Measurements from ENCODE around the gene GNG11. TPM values are rescaled to one million over a fixed set of nuclear protein-coding genes. Genes with fewer than 3 reads are reported as not detected.

GNG11 gene
- 395 and 576 TPM in 2 replicates for total RNA-seq

DNA sequence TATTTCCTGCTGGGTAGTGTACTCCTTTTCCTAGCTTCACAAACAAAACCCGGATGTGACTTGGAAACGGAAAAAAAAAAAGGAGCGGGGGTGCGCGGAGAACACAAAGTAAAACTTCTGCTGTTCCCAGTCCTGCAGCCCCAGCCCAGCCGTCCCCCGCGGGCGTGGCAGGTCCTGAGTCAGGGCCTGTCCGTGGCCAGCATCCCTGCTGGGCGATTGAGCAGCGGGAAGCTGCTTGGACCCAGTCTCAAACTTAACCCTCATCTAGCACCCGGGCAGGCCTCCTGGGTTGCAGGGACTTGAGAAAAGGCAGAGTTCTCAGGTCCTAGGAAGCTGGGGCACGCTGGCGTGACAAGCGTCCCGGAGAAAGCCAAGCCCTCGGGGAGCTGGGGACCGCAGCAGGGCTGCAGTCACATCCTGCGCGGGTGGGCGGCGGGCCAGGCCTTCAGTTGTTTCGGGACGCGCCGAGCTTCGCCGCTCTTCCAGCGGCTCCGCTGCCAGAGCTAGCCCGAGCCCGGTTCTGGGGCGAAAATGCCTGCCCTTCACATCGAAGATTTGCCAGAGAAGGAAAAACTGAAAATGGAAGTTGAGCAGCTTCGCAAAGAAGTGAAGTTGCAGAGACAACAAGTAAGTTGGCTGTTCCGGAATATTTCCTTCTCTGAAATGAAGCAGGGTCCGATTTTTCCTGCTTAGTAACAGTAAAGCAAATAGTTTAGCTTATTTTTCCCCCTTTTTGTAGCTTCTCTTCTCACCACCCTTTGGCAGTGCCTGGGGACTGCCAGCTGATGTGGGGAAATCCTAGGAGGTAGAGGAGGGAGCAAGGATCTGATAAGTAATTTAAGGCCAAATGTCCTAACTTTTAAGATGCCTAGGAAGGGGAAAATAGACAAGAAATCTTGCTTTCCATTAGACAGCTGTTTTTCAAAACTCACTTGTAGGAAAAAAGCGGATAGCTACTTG lies at the start of gene GNG11:
Gene GNG11 (plus strand): TSS at position 129 of the 960 bp plus-strand sequence. CDS start 403 bp downstream, at position 532.

DNA sequence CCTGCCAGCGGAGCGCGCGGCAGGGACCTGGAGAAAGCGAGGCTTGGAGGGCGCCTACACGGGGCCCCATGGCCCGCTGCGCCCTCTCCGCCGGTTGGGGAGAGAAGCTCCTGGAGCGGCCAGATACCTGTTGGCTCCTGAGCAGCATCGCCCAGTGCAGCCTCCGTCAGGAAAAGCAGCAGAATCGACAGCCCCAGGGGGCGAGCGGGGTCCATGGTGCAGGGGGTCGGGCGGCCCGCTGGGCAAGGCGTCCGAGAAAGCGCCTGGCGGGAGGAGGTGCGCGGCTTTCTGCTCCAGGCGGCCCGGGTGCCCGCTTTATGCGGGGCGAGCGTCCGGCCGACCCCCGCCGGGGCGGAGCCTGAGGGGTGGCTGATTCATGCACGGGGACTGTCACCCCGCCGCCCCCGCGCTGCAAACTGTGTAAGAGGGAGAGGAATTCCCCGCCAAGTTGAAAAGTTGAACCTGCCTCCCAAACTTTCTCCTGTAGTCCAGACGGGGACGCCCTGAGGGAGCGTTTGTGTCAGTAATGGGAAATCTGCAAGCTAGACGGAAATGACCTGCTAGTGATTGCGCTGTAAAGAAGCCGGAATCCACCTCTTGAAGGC lies 31.0 kb upstream of the GNG11 start, which contains the start of gene TFPI2:
Gene TFPI2 (minus strand): TSS at position 290 of the 605 bp plus-strand sequence. CDS start 75 bp downstream, at position 215.

DNA sequence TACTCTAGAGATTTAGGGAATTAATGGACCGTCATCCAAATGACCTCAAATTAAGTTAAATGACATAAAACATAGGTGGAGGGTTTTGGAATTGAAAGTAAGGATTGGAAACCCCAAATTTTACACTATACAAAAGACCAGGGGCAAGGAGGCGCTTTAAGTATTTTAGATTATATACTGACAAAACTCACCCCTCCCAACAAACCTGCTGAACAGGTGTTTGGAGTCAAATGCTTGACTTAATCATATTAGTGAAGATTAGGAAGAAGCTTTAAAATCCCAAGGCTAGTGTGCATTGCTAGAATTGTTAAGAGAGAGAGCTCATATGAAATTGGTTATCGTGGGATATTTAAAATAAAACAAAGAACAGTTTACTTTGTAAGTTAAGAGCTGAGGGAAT lies 15.3 kb upstream of the GNG11 start, which contains the start of gene GNGT1:
Gene GNGT1 (plus strand): TSS at position 301 of the 400 bp plus-strand sequence. CDS start 180 bp downstream, outside the sequence.

Other genes starting within 250 kb of the GNG11 start
- gene TFPI2, start 31.0 kb upstream of the GNG11 start, total RNA-seq, result 25.2 and 202 TPM in 2 replicates
- not detected in 2 replicates for gene GNGT1, start 15.2 kb upstream of the GNG11 start, total RNA-seq
- 35.1 and 41.9 TPM in 2 replicates for gene BET1, start 82.6 kb downstream of the GNG11 start, total RNA-seq